Astrocyte of the hippocampus (primary cell): ENCODE results near the gene TAF1.
"Not testable (repeated sequence)": the region's sequence is repeated elsewhere in the genome, so short reads cannot be mapped to it uniquely, and the experiment has no call there.

Experiments
- DNase-seq: peaks from one replicate; pipeline ENCODE4 v3.0.0; 2011; ENCODE audit warnings: low read depth, low spot score

TAF1 gene

DNA sequence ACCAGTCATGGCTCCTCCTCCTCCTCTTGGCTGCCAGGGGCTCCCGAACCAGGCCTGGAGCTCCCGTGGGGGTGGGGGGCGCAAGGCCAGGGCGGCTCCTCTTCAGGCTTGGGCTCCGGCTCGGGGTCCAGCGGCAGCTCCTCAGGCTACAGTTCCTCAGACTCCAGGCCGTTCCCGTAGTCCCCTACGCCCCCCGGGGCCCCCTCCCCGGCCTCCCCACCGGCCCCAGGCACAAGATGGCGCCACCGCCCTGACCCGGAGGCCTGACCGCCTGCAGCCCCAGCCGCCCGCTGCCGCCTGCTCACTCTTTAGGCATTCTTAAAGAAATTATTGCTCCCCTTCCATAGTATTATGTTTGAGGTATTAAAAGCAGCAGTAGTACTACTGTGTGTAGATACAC is 54.5 kb downstream of the TAF1 start:
- DNase-seq = no peak

DNA sequence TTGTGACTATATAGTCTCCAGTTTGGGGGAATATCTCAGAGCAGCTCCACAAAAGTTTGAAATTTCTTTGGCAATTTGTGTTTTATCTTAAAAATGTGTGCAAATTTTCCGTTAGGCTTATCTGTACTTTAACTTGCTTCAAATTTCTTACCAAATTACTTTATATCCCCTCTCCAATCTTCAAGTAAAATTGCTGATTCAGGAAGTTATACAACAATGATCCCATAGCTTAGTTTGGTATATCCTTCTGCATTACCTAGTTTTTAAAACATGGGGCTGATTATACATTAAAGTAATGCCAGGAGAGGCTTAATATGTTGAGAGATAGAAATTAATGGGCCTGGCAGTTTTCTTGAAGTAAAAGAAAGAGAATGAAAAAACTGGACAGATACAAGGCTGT is 66.6 kb downstream of the TAF1 start:
- no peak for DNase-seq

DNA sequence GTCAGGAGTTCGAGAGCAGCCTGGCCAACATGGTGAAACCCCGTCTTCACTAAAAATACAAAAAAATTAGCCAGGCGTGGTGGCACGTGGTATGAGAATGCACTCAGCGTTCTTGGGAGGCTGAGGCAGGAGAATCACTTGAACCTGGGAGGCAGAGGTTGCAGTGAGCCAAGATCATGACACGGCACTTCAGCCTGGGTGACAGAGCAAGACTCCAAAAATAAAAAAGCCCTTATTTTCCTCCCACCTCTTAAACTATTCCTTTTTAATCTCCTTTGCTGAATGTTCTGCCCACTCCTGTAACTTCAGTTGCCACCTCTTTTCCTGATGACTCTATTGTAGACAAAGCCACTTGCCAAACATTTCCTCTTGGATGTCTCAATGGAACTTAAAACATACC is 72.6 kb downstream of the TAF1 start:
- no peak for DNase-seq

DNA sequence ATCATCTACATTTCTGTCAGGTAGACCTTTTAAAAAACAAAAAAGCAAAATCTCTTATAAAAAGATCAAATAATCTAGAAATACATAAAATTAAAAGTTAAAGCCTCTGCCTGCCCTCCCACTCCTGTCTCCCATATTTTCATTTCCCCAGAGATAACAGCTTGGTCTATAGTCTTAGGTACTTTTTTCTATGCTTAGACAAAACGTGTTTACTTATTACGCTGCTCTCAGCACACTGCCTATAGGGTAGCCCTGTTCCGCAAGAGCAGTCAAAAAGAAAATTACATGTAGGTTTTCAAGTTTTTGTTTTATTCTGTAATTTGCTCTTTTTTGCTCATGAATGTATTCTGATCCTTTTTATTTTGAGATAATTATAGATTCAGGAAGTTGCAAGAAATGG is 73.3 kb downstream of the TAF1 start:
- DNase-seq = no peak

DNA sequence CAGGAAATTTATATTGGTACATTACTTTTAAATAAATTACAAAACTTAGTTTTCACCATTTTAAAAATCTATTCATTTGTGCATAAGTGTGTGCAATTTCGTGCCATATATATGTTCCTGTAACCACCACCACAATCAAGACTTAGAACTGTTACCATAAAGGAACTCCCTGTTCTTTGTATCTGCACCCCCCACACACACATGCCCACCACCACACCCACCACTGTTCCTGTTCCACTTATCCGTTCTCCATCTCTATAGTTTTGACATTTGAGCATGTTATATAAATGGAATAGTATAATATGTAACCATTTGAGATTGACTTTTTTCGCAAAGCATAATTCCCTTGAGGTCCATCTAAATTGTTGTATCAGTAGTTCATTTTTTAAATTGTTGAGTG is 73.7 kb downstream of the TAF1 start:
- no peak for DNase-seq

DNA sequence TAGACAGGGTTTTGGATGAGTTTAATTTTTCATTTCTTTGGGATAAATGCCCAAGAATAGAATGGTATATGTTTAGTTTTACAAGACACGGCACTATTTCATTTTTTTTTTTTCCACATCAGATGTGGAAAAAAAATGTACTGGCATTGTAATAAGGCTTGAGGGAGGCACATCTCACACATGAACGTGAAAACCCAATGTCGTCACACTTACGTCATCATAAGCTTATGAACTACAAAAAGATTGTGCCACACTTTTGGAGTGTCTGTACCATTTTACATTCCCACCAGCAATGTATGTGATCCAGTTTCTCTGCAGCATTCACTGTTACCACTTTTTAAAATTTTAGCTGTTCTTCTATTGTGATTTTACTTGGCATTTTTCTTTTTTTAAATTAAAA is 74.2 kb downstream of the TAF1 start:
- DNase-seq = no peak

DNA sequence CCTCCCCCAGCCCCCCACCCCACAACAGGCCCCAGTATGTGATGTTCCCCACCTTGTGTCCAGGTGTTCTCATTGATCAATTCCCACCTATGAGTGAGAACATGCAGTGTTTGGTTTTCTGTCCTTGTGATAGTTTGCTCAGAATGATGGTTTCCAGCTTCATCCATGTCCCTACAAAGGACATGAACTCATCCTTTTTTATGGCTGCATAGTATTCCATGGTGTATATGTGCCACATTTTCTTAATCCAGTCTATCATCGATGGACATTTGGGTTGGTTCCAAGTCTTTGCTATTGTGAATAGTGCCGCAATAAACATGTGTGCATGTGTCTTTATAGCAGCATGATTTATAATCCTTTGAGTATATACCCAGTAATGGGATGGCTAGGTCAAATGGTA is 75.7 kb downstream of the TAF1 start:
- not testable (repeated sequence) for DNase-seq

DNA sequence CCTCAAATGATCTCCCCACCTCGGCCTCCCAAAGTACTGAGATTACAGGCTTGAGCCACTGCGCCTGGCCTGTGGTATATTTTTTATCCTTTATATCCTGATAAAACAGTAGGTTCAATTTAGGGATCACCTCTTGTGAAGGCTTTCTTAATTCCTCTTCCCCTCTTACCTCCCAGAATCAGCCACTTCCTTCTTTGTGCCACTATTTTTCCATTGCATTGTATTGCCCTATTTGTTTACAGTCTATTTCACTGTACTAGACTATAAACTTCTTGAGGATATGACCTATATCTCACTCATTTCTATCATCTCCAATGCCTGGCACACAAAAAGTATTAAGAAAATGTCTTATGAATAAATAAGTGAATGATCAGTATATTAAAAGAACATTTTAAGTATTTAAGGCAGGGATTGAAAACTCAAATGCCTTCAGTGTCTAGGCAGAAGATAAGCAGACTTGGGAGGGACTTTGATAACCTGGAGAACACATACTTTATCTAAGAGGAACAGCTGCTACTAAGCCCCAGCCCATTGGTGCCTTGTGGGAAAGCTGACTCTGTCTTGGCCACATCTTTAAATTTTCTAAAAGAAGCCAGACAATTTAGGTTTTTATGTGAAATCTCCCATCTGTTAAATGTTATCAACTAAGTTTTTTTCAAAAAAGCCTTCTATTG is 84.4 kb downstream of the TAF1 start:
- no peak for DNase-seq

DNA sequence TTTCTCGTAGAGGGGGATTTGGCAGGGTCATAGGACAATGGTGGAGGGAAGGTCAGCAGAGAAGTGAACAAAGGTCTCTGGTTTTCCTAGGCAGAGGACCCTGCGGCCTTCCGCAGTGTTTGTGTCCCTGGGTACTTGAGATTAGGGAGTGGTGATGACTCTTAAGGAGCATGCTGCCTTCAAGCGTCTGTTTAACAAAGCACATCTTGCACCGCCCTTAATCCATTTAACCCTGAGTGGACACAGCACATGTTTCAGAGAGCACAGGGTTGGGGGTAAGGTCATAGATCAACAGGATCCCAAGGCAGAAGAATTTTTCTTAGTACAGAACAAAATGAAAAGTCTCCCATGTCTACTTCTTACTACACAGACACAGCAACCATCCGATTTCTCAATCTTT is 85.4 kb downstream of the TAF1 start:
- not testable (repeated sequence) for DNase-seq

DNA sequence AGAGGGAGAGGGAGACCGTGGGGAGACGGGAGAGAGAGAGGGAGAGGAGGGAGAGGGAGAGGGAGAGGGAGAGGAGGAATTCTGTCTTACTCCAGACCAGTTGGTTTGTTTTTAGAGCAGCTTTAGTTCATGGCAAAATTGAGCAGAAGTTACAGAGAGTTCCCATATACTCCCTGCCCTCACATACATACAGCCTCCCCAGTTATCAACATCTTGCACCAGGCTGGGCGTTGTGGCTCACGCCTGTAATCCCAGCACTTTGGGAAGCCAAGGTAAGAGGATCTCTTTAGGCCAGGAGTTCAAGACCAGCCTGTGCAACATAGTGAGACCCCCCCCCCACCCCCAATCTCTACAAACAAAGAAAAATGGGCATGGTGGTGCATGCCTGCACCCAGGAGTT is 86.9 kb downstream of the TAF1 start:
- no peak for DNase-seq

DNA sequence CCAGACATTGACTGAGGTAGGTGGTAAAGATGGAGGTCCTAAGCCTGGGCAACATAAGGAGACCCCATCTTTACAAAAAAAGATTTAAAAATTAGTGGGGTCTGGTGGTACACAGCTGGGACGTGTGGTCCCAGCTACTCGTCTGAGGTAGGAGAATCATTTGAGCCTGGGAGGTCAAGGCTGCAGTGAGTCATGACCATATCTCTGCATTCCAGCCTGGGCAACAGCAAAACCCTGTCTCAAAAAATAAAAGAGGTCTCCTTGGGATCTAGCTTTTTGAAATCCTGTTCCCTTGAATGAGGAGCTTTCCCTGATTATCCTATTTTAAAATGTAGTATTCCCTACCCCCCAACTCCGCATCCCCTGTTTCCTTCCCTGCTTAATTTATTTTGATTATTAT is 88.1 kb downstream of the TAF1 start:
- peak; percentile 26 for DNase-seq

DNA sequence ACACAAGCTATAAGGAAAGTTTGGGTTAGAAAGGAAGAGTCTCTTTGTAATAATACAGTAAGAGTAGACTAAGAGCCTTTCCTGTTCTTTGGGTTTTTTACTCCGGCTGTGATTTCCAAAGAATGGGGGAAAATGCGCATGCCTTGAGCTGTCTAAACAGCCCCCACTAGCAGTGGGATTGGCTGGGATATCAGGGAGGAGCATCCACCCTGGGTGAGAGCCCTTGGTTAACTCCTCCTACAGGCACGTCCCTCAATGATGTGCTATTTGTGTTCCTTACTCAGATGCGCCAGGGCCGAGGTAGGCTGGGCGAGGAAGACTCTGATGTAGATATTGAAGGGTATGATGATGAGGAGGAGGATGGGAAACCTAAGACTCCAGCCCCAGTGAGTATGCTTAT is 92.7 kb downstream of the TAF1 start:
- no peak for DNase-seq

DNA sequence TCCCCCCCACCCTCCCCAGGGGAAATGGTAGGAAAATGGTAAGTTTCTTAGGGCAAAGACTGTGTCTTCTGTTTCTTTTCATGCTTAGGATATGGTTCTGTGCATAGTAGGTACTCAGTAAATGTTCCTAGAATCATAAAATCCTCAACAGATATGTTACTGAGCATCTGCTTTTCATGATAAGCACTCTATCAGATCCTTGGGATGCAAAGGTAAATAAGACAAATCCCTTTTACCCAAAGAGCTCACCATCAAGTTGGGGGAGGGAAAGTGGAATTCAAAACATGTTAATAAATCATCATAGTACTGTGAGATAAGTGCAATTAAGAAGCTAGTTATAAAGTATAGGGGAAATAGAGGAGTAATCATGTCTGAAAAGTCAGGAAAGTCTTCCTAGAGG is 98.8 kb downstream of the TAF1 start:
- no peak for DNase-seq

DNA sequence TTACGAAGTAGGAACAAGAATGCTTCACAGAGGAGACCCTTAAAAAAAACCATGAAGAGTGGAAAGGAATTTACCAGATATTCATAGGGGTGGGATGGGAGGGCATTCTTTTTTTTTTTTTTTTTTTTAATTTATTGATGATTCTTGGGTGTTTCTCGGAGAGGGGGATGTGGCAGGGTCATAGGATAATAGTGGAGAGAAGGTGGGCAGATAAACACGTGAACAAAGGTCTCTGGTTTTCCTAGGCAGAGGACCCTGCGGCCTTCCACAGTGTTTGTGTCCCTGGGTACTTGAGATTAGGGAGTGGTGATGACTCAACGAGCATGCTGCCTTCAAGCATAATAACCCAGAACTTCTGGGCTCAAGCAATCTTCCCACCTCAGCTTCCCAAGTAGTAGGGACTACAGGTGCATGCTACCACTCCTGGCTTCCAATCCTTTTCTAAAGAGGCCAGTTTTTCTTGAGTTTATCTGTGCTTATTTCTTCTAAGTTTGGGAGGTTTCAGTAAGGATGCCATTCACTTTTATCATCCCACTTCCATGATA is 100.9 kb downstream of the TAF1 start:
- DNase-seq = no peak

DNA sequence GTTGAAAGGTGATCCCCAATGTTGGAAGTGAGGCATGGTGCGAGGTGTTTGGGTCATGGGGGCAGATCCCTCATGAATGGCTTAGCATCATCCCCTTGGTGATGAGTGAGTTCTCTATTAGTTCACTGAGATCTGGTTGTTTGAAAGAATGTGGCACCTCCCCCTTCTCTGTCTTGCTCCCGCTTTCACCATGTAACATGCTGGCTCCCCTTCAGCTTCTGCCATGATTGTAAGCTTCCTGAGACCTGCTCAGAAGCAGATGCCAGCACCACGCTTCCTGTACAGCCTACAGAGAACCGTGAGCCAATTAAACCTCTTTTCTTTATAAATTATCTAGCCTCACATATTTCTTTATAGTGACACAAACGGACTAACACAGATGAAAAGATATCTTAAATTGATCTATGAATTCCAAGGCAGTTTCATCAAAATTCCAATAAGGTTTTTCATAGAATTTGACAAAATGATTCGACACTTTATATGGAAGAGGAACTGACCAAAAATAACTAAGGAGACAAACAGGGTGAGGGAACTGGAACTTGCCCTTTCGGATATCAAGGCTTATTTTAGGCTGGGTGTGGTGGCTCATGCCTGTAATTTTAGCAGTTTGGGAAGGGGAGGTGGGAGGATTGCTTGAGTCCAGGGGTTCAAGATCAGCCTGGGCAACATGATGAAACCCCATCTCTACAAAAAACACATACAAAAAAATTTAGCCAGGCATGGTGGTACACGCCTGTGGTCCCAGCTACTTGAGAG is 109.8 kb downstream of the TAF1 start:
- DNase-seq = no peak

DNA sequence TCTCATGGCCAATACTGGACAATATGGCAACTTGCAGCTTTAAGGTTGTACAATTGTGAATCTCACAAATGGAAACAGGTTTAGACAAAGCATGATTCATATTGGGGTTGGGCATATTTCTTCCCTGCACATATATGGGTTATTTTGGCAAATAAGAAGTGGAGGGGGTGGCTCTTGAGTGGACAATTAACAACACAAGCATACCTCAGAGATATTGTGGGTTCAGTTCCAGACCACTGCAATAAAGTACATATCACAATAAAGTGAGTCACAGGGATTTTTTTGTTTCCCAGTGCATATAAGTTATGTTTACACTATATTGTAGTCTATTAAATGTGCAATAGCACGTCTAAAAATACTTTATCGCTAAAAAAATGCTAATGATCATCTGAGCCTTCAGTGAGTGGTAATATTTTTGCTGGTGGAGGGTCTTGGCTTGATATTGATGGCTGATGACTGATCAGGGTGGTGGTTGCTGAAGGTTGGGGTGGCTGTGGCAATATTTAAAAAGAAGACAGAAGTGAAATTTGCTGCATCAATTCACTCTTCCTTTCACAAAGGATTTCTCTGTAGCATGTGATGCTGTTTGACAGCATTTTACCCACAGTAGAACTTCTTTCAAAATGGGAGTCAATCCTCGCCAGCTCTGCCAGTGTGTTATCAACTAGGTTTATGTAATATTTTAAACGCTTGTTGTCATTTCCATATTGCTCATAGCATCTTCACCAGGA is 116.2 kb downstream of the TAF1 start:
- DNase-seq = no peak

DNA sequence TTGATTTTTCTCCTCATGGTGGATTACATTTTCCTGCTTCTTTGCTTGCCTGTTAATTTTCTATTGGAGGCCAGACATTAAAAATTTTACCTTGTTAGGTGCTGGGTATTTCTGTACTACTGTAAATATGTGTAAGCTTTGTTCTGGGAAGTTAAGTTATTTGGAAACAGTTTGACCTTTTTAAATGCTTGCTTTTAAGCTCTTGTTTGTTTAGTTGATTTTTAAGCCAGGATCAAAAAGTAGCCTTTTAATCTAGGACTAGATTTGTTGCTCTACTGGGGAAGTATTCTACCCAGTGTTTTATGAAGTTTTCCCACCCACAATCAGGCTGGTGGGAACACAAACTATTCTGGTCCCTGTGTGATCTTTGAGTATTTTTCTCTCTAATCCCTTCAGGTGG is 121.7 kb downstream of the TAF1 start:
- no peak for DNase-seq

DNA sequence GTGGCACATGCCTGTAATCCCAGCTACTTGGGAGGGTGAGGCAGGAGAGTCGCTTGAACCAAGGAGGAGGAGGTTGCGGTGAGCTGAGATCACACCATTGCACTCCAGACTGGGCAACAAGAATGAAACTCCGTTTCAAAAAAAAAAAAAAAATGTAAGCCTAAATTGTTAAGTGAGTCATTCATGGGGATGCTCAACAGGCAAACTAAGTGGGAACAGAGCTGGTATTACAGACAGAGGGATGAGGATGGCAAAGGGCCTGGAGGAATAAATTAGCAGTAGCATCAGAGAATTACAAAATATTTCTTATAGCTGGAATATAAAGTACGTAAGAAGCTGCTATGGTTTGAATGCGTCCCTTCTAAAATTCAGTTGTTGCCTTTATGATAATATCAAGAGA is 123.4 kb downstream of the TAF1 start:
- no peak for DNase-seq

DNA sequence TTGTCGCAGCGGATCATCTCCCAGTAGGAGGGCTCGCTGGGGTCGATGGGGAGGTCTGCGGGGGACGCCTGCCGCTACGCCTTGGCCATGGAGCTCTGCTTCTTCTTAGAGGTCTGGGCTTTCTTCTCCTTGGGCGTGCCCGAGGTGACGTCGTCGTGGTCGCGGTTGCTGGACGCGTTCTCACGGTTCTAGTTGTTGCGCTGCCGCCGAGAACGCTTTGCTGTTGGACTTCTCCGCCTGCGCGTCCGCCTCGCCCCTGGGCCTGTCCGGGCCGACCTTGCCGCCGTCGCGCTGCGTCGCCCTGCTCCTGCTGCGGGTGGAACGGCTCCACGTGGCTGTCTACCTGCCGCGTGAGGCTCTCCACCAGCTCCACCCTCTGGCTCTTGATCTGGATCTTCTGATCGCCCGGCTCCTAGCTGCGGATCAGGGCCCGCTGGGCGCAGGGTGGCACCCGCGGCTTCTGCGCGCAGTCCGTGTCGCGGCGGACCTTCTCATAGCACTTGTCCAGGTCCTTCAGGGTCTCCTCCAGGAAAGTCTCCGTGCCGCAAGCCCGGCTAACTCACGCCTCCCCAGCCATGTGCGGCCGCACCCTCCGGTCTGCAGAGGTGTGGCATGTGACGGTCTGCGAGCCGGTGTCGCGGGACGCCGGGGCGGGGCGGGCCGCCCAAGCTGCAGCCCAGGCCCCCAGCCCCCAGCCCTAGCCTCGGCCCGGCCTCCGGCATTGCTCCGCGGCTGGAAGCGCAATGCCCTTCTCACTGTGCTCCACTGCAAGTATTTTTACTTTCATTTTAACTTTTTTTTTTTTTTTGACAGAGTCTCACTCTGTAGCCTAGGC is 126.3 kb downstream of the TAF1 start:
- peak; percentile 56 for DNase-seq

DNA sequence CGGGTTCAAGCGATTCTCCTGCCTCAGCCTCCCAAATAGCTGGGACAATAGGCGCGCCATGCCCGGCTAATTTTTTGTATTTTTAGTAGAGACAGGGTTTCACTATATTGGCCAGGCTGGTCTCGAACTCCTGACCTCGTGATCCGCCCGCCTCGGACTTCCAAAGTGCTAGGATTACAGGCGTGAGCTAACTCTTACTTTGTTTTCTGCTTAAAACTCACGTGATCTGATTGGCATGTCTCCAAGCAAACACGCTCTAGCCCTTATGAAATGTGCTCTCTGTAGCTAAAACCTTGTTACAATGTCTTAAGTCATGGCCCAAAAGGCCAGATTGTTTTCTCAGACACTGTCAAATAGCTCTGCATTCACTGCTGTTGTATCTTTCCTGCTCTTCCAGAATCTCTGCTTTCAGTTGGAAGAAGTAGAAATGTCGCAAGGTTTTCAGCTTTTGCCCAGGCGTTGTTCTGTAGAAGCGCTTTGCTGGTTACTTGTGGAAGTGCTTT is 127.0 kb downstream of the TAF1 start:
- DNase-seq = no peak

DNA sequence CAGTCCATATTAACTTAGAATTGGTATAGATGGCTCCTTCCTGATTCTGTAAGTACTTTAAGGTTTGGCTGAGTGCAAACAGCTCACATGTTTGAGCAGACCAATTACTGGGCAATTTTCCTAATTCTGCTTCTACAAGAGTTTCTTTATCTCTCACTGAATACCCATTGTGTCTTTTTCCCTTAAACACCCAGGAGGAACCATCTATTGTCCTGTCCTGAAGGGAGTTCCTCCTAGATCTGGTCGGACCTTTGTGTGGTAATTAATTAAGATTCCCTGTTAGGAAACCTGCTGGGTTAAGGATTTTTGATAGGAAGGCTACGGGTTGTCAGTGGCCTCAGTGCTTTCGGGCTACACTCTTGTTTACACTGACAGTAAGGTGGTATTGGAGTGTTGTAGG is 129.8 kb downstream of the TAF1 start:
- not testable (repeated sequence) for DNase-seq
